Fibroblast of the aortic adventitia (primary cell): ENCODE results near the gene CACNA2D3. TPM values are rescaled to one million over a fixed set of nuclear protein-coding genes. Genes with fewer than 3 reads are reported as not detected.
A peak's percentile ranks its signal among the peaks of the same experiment; 100 is the strongest.
"Not testable (repeated sequence)": the region's sequence is repeated elsewhere in the genome, so short reads cannot be mapped to it uniquely, and the experiment has no call there.

Experiments used
- DNase-seq: peaks from one replicate; pipeline ENCODE4 v3.0.0-alpha.2; 2010; ENCODE audit warnings: low read depth
- H3K4me3 ChIP-seq: 2 replicates; pipeline ENCODE4 v1.5.1; 2011; ENCODE audit warnings: low read depth, mild to moderate bottlenecking, control low read depth, low read length, moderate library complexity
- total RNA-seq: library from RNA; depleted of rRNA; stranded (reverse); fragments of >200 nt; gene quantifications from 2 replicates; pipeline ENCODE4 v1.2.3, GENCODE V29; 2012; ENCODE audit warnings: low replicate concordance
- TF ChIP-seq, protein P1 (sequence below): IDR thresholded peaks from 2 replicates; pipeline ENCODE4 v1.5.1; 2011; ENCODE audit warnings: mild to moderate bottlenecking, low read length, control low read depth, inconsistent platforms; ENCODE audit not compliant: insufficient read depth

The CACNA2D3 gene
- total RNA-seq, 1 donor = 0.45 TPM

DNA sequence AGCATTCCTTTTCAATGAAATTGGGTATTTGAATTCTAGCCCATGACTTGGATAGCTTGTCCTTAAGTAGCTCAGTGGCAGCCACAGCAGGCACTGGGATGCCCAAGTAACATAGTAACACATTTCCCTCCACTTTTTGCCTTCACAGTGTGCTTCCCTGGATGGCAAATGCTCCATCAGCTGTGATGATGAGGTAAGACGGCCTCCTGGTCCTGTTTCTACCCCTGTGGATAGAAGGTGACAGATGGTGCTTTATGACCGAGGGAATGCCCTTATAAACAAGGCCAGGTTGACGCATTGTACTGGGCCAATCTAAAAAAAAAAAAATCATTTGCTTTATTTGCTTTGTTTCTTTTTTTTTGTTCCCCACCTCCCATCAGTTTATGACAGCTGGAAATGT is 847.3 kb downstream of the CACNA2D3 start:
- TF ChIP-seq, protein P1, sequence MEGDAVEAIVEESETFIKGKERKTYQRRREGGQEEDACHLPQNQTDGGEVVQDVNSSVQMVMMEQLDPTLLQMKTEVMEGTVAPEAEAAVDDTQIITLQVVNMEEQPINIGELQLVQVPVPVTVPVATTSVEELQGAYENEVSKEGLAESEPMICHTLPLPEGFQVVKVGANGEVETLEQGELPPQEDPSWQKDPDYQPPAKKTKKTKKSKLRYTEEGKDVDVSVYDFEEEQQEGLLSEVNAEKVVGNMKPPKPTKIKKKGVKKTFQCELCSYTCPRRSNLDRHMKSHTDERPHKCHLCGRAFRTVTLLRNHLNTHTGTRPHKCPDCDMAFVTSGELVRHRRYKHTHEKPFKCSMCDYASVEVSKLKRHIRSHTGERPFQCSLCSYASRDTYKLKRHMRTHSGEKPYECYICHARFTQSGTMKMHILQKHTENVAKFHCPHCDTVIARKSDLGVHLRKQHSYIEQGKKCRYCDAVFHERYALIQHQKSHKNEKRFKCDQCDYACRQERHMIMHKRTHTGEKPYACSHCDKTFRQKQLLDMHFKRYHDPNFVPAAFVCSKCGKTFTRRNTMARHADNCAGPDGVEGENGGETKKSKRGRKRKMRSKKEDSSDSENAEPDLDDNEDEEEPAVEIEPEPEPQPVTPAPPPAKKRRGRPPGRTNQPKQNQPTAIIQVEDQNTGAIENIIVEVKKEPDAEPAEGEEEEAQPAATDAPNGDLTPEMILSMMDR = no peak
- DNase-seq = no peak

DNA sequence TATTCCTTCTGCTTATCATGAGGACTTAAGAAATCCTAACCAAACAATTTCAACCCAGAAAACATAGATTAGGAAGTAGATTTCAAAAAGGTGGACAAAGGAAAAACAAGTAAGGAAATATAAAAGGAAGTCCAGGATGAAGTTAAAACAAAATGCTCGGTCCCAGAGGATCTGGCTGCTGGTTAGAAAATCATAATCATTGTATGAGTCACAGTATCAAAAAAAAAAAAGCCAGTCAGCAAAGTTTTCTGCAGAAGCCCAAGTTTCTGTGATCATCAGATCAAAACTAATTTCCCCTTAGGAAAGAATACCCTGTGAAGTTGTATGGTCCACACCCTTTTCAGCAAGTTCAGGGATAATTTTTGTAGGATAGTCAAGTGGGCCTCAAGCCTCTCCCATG is 848.5 kb downstream of the CACNA2D3 start:
- TF ChIP-seq, protein P1 = no peak
- H3K4me3 ChIP-seq = no peak overlapping the region
- peak; percentile 71 for DNase-seq

More for the DNA sequence above, 847.3 kb downstream of the CACNA2D3 start:
- H3K4me3 ChIP-seq = no peak overlapping the region

- DNase-seq = no peak
- H3K4me3 ChIP-seq = no peak overlapping the region
- TF ChIP-seq, protein P1 = no peak
Measured at GRCh38 chr3:54977439-54977838, 855.1 kb downstream of the CACNA2D3 start.

GRCh38 chr3:54977946-54978345 is 855.6 kb downstream of the CACNA2D3 start:
- H3K4me3 ChIP-seq, DNase-seq: not testable (repeated sequence)

DNA sequence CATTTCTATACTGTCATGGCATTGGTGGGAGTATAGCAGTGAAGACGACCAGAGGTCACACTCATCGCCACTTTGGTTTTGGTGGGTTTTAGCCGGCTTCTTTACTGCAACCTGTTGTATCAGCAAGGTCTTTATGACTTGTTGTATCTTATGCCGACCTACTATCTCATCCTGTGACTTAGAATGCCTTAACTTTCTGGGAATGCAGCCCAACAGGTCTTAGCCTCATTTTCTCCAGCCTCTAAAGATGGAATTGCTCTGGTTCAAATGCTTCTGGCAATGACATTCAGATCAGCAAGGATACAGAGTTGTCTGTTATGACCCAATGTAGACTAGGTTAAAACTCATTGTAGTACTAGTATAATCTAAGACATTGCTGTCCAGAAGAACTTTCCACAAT is 860.5 kb downstream of the CACNA2D3 start:
- DNase-seq = no peak
- H3K4me3 ChIP-seq = no peak overlapping the region
- TF ChIP-seq, protein P1 = no peak

GRCh38 chr3:54983266-54984099 is 861.1 kb downstream of the CACNA2D3 start:
- H3K4me3 ChIP-seq = no peak overlapping the region
- TF ChIP-seq, protein P1 = no peak
- DNase-seq = no peak

- no peak overlapping the region for H3K4me3 ChIP-seq
- no peak for DNase-seq
- TF ChIP-seq, protein P1 = no peak
Measured at GRCh38 chr3:54985856-54986255, 863.5 kb downstream of the CACNA2D3 start.
